ENCODE results near the gene PFKL.

Gene PFKL

GRCh38 chr21:44364151-44365053 is 64.5 kb downstream of the PFKL start:
- no peak for DNase-seq (ENCODE audit: low read depth, low spot score)
- Histone ChIP-seq H3K36me3 (ENCODE audit: insufficient read depth, insufficient read length, low read length) (no peaks in the 10 kb centered on the region), H3K9ac (ENCODE audit: insufficient read length, low read depth) (no peak overlapping the region), H3K4me3 (ENCODE audit: insufficient read length, low read depth) (no peak overlapping the region), H3K9me3 (ENCODE audit: insufficient read depth, low read length) (no peaks in the 10 kb centered on the region), H3K4me1 (ENCODE audit: insufficient read depth, insufficient read length) (peaks cover 7% of the 10 kb centered on the region), H3K27me3 (ENCODE audit: insufficient read depth, insufficient read length) (peaks cover 8% of the 10 kb centered on the region)
- TF ChIP-seq ZNF274 (IDR thresholded peaks at IDR 0.05; ENCODE audit: low read depth, low read length) = no peak

GRCh38 chr21:44365251-44365966 is 65.6 kb downstream of the PFKL start:
- TF ChIP-seq YY1 (IDR thresholded peaks at IDR 0.05; ENCODE audit: insufficient read depth, insufficient read length) (no peak), SUZ12 (IDR thresholded peaks at IDR 0.05; ENCODE audit: extremely low read depth, insufficient read depth, insufficient read length) (no peak), ZNF274 (IDR thresholded peaks at IDR 0.05; ENCODE audit: low read depth, low read length) (no peak)
- DNase-seq (ENCODE audit: low read depth, low spot score) = no peak
- Histone ChIP-seq H3K4me1 (ENCODE audit: insufficient read depth, insufficient read length) (peaks cover 10% of the 10 kb centered on the region), H3K9ac (ENCODE audit: insufficient read length, low read depth) (no peak overlapping the region), H3K27me3 (ENCODE audit: insufficient read depth, insufficient read length) (peaks cover 11% of the 10 kb centered on the region), H3K4me3 (ENCODE audit: insufficient read length, low read depth) (no peak overlapping the region), H3K36me3 (ENCODE audit: insufficient read depth, insufficient read length, low read length) (no peaks in the 10 kb centered on the region), H3K9me3 (ENCODE audit: insufficient read depth, low read length) (no peaks in the 10 kb centered on the region)

- Histone ChIP-seq H3K36me3 (ENCODE audit: insufficient read depth, insufficient read length, low read length) (no peaks in the 10 kb centered on the region), H3K4me1 (ENCODE audit: insufficient read depth, insufficient read length) (peaks cover 13% of the 10 kb centered on the region), H3K27me3 (ENCODE audit: insufficient read depth, insufficient read length) (peaks cover 17% of the 10 kb centered on the region)
These were observed 66.2 kb downstream of the PFKL start for GRCh38 chr21:44365967-44366585.

DNA sequence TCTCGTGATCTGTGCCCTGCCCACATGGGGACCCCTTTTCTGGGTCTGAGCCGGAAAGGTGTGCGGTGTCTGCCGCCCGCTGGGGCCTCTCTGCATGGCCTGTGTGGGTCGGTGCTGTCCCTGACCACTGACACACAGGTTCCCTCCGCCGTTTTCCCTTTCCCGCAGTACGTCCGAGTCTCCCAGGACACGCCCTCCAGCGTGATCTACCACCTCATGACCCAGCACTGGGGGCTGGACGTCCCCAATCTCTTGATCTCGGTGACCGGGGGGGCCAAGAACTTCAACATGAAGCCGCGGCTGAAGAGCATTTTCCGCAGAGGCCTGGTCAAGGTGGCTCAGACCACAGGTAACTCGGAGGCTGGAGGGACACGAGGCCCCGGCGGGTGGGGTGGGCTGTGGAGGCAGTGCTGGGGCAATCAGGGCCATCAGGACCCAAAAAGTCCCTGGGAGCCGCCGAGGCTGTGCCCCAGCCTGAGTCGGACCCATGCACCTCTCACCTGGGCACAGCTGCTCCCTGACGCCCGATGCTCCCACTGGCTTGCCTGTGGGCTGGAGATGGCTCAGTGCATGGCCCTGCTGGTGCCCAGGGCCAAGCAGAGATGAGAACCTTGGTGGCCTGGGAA is 66.8 kb downstream of the PFKL start:
- Histone ChIP-seq H3K4me3 (ENCODE audit: insufficient read length, low read depth) (no peak overlapping the region), H3K9me3 (ENCODE audit: insufficient read depth, low read length) (no peaks in the 10 kb centered on the region), H3K4me1 (ENCODE audit: insufficient read depth, insufficient read length) (peaks cover 13% of the 10 kb centered on the region), H3K9ac (ENCODE audit: insufficient read length, low read depth) (no peak overlapping the region), H3K27me3 (ENCODE audit: insufficient read depth, insufficient read length) (peaks cover 22% of the 10 kb centered on the region), H3K36me3 (ENCODE audit: insufficient read depth, insufficient read length, low read length) (no peaks in the 10 kb centered on the region)
- no peak for DNase-seq (ENCODE audit: low read depth, low spot score)
- TF ChIP-seq ZNF274 (IDR thresholded peaks at IDR 0.05; ENCODE audit: low read depth, low read length) (no peak), SUZ12 (IDR thresholded peaks at IDR 0.05; ENCODE audit: extremely low read depth, insufficient read depth, insufficient read length) (no peak), YY1 (IDR thresholded peaks at IDR 0.05; ENCODE audit: insufficient read depth, insufficient read length) (no peak)

More at GRCh38 chr21:44365967-44366585, 66.2 kb downstream of the PFKL start:
- H3K9me3 ChIP-seq (ENCODE audit: insufficient read depth, low read length) = no peaks in the 10 kb centered on the region
- H3K4me3 ChIP-seq (ENCODE audit: insufficient read length, low read depth) = no peak overlapping the region
- TF ChIP-seq YY1 (IDR thresholded peaks at IDR 0.05; ENCODE audit: insufficient read depth, insufficient read length) (no peak), ZNF274 (IDR thresholded peaks at IDR 0.05; ENCODE audit: low read depth, low read length) (no peak), SUZ12 (IDR thresholded peaks at IDR 0.05; ENCODE audit: extremely low read depth, insufficient read depth, insufficient read length) (no peak)
- DNase-seq (ENCODE audit: low read depth, low spot score) = no peak
- no peak overlapping the region for H3K9ac ChIP-seq (ENCODE audit: insufficient read length, low read depth)

DNA sequence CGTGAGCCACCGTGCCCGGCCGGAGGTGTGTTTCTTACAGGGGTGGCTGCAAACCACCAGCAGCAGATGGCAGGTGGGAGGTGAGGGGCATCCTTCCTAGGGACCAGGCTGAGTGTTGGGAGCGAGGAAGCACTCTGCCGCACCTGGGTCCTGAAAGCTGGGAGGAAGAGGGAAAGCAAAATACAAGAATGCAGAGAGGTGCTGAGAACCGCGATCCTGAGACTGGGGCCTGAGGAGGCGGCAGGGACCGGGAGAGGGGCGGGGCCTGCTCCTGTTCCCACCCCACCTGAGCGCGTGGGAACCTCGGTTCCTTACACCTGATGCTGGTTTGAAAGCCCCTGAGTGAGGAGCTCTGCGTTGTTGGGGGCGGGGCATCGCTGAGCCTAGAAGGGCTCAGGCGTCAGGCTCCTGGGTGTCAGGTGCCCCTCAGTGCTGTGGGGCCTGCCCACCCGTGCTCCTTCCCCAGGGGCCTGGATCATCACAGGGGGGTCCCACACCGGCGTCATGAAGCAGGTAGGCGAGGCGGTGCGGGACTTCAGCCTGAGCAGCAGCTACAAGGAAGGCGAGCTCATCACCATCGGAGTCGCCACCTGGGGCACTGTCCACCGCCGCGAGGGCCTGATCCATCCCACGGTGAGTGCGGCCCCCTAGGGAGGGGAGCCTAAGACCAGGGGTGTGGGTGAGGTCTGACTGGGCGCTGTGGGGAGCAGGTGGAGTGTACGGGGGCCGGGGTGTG is 69.0 kb downstream of the PFKL start:
- no peak for DNase-seq (ENCODE audit: low read depth, low spot score)
- Histone ChIP-seq H3K36me3 (ENCODE audit: insufficient read depth, insufficient read length, low read length) (no peaks in the 10 kb centered on the region), H3K9me3 (ENCODE audit: insufficient read depth, low read length) (no peaks in the 10 kb centered on the region), H3K4me3 (ENCODE audit: insufficient read length, low read depth) (no peak overlapping the region), H3K9ac (ENCODE audit: insufficient read length, low read depth) (no peak overlapping the region), H3K4me1 (ENCODE audit: insufficient read depth, insufficient read length) (peaks cover 13% of the 10 kb centered on the region), H3K27me3 (ENCODE audit: insufficient read depth, insufficient read length) (peaks cover 23% of the 10 kb centered on the region)
- TF ChIP-seq ZNF274 (IDR thresholded peaks at IDR 0.05; ENCODE audit: low read depth, low read length) = no peak
- TF ChIP-seq YY1 (IDR thresholded peaks at IDR 0.05; ENCODE audit: insufficient read depth, insufficient read length) = no peak
- no peak for TF ChIP-seq SUZ12 (IDR thresholded peaks at IDR 0.05; ENCODE audit: extremely low read depth, insufficient read depth, insufficient read length)

GRCh38 chr21:44370027-44370735 is 70.3 kb downstream of the PFKL start:
- no peak overlapping the region for H3K9ac ChIP-seq (ENCODE audit: insufficient read length, low read depth)
- no peaks in the 10 kb centered on the region for H3K36me3 ChIP-seq (ENCODE audit: insufficient read depth, insufficient read length, low read length)
- peaks cover 7% of the 10 kb centered on the region; the same call in 1 of the 2 replicates for H3K9me3 ChIP-seq (ENCODE audit: insufficient read depth, low read length)
- DNase-seq (ENCODE audit: low read depth, low spot score) = no peak
- peaks cover 11% of the 10 kb centered on the region for H3K4me1 ChIP-seq (ENCODE audit: insufficient read depth, insufficient read length)
- no peak overlapping the region for H3K4me3 ChIP-seq (ENCODE audit: insufficient read length, low read depth)
- TF ChIP-seq ZNF274 (IDR thresholded peaks at IDR 0.05; ENCODE audit: low read depth, low read length) (no peak), SUZ12 (IDR thresholded peaks at IDR 0.05; ENCODE audit: extremely low read depth, insufficient read depth, insufficient read length) (no peak)
- H3K27me3 ChIP-seq (ENCODE audit: insufficient read depth, insufficient read length) = peaks cover 22% of the 10 kb centered on the region
